HEK293 (cell line): ENCODE results near the gene MLLT6.

Source experiments
- TRIM28 ChIP-seq: IDR thresholded peaks from 2 replicates; pipeline ENCODE4 v1.6.1; 2011; ENCODE audit warnings: low read length, control low read depth, borderline replicate concordance
- YY2 ChIP-seq: fragments of 450-650 bp; formaldehyde crosslinking; IDR thresholded peaks from 2 replicates; pipeline ENCODE4 v1.5.1; 2016; ENCODE audit warnings: missing biosample characterization, missing genetic modification characterization
- ZNF214 ChIP-seq: fragments of 450-650 bp; formaldehyde crosslinking; IDR thresholded peaks from 2 replicates; pipeline ENCODE4 v1.5.1; 2017; ENCODE audit warnings: missing biosample characterization, mild to moderate bottlenecking, missing genetic modification characterization, borderline replicate concordance
- TF ChIP-seq, protein P1 (sequence below): fragments of 450-650 bp; formaldehyde crosslinking; IDR thresholded peaks from 2 replicates; pipeline ENCODE4 v1.5.1; 2016; ENCODE audit warnings: missing biosample characterization, missing genetic modification characterization

DNA sequence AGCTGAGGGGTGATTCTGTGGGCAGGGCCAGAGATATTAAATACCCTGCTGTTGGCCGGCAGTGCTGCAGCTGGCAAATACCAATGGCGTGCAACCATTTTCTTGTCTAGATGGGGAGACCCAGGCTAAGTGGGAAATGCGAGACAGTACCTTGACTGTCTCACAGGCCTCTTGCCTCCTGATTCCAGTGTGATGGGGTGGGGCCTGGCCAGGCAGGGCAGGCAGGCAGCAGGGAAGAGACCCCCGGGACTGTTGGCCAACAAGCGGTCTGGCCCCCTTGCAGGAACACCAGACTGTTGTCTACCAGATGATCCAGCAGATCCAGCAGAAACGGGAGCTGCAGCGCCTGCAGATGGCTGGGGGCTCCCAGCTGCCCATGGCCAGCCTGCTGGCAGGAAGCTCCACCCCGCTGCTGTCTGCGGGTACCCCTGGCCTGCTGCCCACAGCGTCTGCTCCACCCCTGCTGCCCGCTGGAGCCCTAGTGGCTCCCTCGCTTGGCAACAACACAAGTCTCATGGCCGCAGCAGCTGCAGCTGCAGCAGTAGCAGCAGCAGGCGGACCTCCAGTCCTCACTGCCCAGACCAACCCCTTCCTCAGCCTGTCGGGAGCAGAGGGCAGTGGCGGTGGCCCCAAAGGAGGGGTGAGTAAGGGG is 19.4 kb downstream of the MLLT6 start:
- TF ChIP-seq, protein P1, sequence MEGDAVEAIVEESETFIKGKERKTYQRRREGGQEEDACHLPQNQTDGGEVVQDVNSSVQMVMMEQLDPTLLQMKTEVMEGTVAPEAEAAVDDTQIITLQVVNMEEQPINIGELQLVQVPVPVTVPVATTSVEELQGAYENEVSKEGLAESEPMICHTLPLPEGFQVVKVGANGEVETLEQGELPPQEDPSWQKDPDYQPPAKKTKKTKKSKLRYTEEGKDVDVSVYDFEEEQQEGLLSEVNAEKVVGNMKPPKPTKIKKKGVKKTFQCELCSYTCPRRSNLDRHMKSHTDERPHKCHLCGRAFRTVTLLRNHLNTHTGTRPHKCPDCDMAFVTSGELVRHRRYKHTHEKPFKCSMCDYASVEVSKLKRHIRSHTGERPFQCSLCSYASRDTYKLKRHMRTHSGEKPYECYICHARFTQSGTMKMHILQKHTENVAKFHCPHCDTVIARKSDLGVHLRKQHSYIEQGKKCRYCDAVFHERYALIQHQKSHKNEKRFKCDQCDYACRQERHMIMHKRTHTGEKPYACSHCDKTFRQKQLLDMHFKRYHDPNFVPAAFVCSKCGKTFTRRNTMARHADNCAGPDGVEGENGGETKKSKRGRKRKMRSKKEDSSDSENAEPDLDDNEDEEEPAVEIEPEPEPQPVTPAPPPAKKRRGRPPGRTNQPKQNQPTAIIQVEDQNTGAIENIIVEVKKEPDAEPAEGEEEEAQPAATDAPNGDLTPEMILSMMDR = no peak
- TF ChIP-seq ZNF214 (tag by site-specific recombination) (no peak), TRIM28 (no peak), YY2 (tag by site-specific recombination) (no peak)
